ENCODE data around the gene NBL1. TPM values are rescaled to one million over a fixed set of nuclear protein-coding genes. Genes with fewer than 3 reads are reported as not detected.
A peak's percentile ranks its signal among the peaks of the same experiment; 100 is the strongest.
"Not testable (repeated sequence)": the region's sequence is repeated elsewhere in the genome, so short reads cannot be mapped to it uniquely, and the experiment has no call there.

Gene NBL1
- total RNA-seq, 6 experiments from 2014 or later, result 89.6 to 182 (median 104) TPM

GRCh38 chr1:19636065-19636464 is 8.0 kb upstream of the NBL1 start:
- TF ChIP-seq, protein P1, sequence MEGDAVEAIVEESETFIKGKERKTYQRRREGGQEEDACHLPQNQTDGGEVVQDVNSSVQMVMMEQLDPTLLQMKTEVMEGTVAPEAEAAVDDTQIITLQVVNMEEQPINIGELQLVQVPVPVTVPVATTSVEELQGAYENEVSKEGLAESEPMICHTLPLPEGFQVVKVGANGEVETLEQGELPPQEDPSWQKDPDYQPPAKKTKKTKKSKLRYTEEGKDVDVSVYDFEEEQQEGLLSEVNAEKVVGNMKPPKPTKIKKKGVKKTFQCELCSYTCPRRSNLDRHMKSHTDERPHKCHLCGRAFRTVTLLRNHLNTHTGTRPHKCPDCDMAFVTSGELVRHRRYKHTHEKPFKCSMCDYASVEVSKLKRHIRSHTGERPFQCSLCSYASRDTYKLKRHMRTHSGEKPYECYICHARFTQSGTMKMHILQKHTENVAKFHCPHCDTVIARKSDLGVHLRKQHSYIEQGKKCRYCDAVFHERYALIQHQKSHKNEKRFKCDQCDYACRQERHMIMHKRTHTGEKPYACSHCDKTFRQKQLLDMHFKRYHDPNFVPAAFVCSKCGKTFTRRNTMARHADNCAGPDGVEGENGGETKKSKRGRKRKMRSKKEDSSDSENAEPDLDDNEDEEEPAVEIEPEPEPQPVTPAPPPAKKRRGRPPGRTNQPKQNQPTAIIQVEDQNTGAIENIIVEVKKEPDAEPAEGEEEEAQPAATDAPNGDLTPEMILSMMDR (IDR thresholded peaks at IDR 0.05), result no peak
- Mint-ChIP-seq H3K9me3 (no peaks in the 10 kb centered on the region), H3K36me3 (ENCODE audit: low read depth) (no peaks in the 10 kb centered on the region), H3K4me3 (no peak overlapping the region), H3K4me1 (ENCODE audit: low read depth) (peaks cover 17% of the 10 kb centered on the region), H3K27me3 (ENCODE audit: insufficient read depth) (peaks cover 1% of the 10 kb centered on the region; the same call in 1 of the 2 replicates), H3K27ac (no peak overlapping the region)
- no peak for DNase-seq

DNA sequence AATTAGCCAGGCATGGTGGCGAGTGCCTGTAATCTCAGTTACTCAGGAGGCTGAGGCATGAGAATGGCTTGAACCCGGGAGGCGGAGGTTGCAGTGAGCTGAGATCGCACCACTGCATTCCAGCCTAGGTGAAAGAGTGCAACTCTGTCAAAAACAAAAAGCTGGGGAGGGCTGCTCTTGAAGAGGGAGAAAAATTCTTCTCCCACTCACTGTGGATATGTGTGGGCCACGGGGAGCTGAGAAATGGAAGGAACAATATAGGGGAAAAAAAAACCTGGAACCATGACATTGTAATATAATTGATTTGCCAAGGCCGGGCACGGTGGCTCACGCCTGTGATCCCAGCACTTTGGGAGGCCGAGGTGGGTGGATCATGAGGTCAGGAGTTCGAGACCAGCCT is 7.4 kb upstream of the NBL1 start:
- H3K9me3 Mint-ChIP-seq; H3K4me3 Mint-ChIP-seq; H3K27me3 Mint-ChIP-seq (ENCODE audit: insufficient read depth); DNase-seq; H3K27ac Mint-ChIP-seq; H3K36me3 Mint-ChIP-seq (ENCODE audit: low read depth): not testable (repeated sequence)
- peaks cover 17% of the 10 kb centered on the region for H3K4me1 Mint-ChIP-seq (ENCODE audit: low read depth)

GRCh38 chr1:19637606-19638005 is 6.5 kb upstream of the NBL1 start:
- TF ChIP-seq, protein P1 (IDR thresholded peaks at IDR 0.05), result no peak
- no peaks in the 10 kb centered on the region for H3K36me3 Mint-ChIP-seq (ENCODE audit: low read depth)
- no peak for DNase-seq
- H3K4me3 Mint-ChIP-seq, result no peak overlapping the region
- peaks cover 17% of the 10 kb centered on the region for H3K4me1 Mint-ChIP-seq (ENCODE audit: low read depth)
- no peak overlapping the region for H3K27ac Mint-ChIP-seq
- peaks cover 1% of the 10 kb centered on the region; the same call in 1 of the 2 replicates for H3K27me3 Mint-ChIP-seq (ENCODE audit: insufficient read depth)
- H3K9me3 Mint-ChIP-seq, result no peaks in the 10 kb centered on the region

- not testable (repeated sequence) for DNase-seq; H3K27me3 Mint-ChIP-seq (ENCODE audit: insufficient read depth); H3K4me3 Mint-ChIP-seq; H3K9me3 Mint-ChIP-seq; H3K27ac Mint-ChIP-seq; H3K36me3 Mint-ChIP-seq (ENCODE audit: low read depth)
- H3K4me1 Mint-ChIP-seq (ENCODE audit: low read depth), result peaks cover 28% of the 10 kb centered on the region
- TF ChIP-seq, protein P1 (IDR thresholded peaks at IDR 0.05), result peak; percentile 32; the same call in 1 of the 2 replicates
These were observed 4.9 kb upstream of the NBL1 start for GRCh38 chr1:19639228-19639627.

- Mint-ChIP-seq H3K4me1 (ENCODE audit: low read depth) (peaks cover 28% of the 10 kb centered on the region), H3K36me3 (ENCODE audit: low read depth) (no peaks in the 10 kb centered on the region), H3K27me3 (ENCODE audit: insufficient read depth) (peaks cover 1% of the 10 kb centered on the region), H3K27ac (no peak overlapping the region), H3K9me3 (no peaks in the 10 kb centered on the region), H3K4me3 (no peak overlapping the region)
- DNase-seq, result no peak
- TF ChIP-seq, protein P1 (IDR thresholded peaks at IDR 0.05), result no peak
These were observed 4.1 kb upstream of the NBL1 start for GRCh38 chr1:19639999-19640362.

- peaks cover 29% of the 10 kb centered on the region for H3K4me1 Mint-ChIP-seq (ENCODE audit: low read depth)
- TF ChIP-seq, protein P1 (IDR thresholded peaks at IDR 0.05), result no peak; the same call in 1 of the 2 replicates
- no peak overlapping the region for H3K4me3 Mint-ChIP-seq
- no peak overlapping the region for H3K27ac Mint-ChIP-seq
- H3K36me3 Mint-ChIP-seq (ENCODE audit: low read depth), result no peaks in the 10 kb centered on the region
- no peak for DNase-seq
- H3K9me3 Mint-ChIP-seq, result no peaks in the 10 kb centered on the region
- peaks cover 1% of the 10 kb centered on the region for H3K27me3 Mint-ChIP-seq (ENCODE audit: insufficient read depth)
These were observed 3.5 kb upstream of the NBL1 start for GRCh38 chr1:19640363-19641316.
